ENCODE results near the gene RPA3. TPM values are rescaled to one million over a fixed set of nuclear protein-coding genes. Genes with fewer than 3 reads are reported as not detected.

The RPA3 gene
- total and polyA plus RNA-seq, 2 of the 13 experiments (the other 11 are each of a cell fraction or from before 2014, with no cell fraction given), result 38.3 to 154 TPM

DNA sequence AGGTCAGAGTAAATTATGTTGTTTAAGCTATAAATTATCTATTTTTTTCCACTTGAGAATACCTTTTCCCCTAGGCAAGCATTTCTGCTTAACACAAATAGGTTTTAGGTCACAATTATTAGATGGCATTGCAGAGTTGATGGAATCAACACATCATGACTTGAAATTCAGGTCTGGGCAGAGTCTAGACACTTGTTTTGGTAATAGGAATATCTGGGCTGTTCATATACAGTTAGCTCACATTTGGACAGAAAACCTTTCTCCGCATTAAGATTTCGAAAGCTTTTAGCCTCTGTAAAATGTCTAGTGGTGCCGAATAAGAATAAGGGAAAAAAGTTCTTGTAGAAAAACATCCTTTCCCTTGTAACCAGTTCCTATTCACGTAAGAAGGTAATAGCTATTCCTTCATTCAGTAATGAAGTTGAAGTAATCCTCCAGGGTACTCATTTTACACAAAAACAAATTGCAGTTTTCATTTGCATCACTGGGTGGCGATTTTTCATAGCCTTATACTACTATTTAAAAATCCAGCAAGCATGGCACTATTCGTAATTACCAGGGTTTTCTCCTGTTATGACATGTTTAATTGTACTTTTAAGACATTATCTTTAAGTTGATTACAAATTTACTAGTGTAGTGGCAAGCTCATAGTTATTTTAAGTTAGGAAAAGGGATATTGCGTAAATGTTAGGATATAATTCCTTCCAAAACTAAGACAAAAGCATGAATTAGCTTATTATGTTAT lies 37.0 kb downstream of the RPA3 start (continued):
- TF ChIP-seq PHF21A (CRISPR knock-in tag; IDR thresholded peaks at IDR 0.05) (no peak), ZC3H4 (CRISPR knock-in tag; IDR thresholded peaks at IDR 0.05; ENCODE audit: borderline replicate concordance) (no peak), ZNF101 (CRISPR knock-in tag; IDR thresholded peaks at IDR 0.05; ENCODE audit: borderline replicate concordance, low read depth) (no peak), ZNF556 (CRISPR knock-in tag; IDR thresholded peaks at IDR 0.05; ENCODE audit: borderline replicate concordance) (no peak), ZNF432 (CRISPR knock-in tag; IDR thresholded peaks at IDR 0.05; ENCODE audit: borderline replicate concordance) (no peak), MIXL1 (CRISPR knock-in tag; IDR thresholded peaks at IDR 0.05) (0 out of 2 replicates have a peak, but pooled peaks have one; percentile 13), ZNF878 (CRISPR knock-in tag; IDR thresholded peaks at IDR 0.05) (no peak), TBL1XR1 (IDR thresholded peaks at IDR 0.05; ENCODE audit: borderline replicate concordance, low read length, partially characterized antibody) (no peak), HOXA3 (CRISPR knock-in tag; IDR thresholded peaks at IDR 0.05) (no peak), DNMT1 (CRISPR knock-in tag; IDR thresholded peaks at IDR 0.05) (no peak), MAFF (IDR thresholded peaks at IDR 0.05; ENCODE audit: low read depth, low read length) (0 out of 2 replicates have a peak, but pooled peaks have one; percentile 10), TEAD2 (CRISPR knock-in tag; IDR thresholded peaks at IDR 0.05) (no peak), MBNL3 (CRISPR knock-in tag; conservative IDR thresholded peaks at IDR 0.05) (no peak), SNAPC5 (CRISPR knock-in tag; IDR thresholded peaks at IDR 0.05; ENCODE audit: borderline replicate concordance) (no peak), HES4 (CRISPR knock-in tag; IDR thresholded peaks at IDR 0.05; ENCODE audit: borderline replicate concordance) (no peak), ZFX (CRISPR knock-in tag; IDR thresholded peaks at IDR 0.05; ENCODE audit: low read depth) (no peak), STAT6 (CRISPR knock-in tag; IDR thresholded peaks at IDR 0.05; ENCODE audit: borderline replicate concordance) (no peak), ZBTB4 (CRISPR knock-in tag; IDR thresholded peaks at IDR 0.05; ENCODE audit: borderline replicate concordance) (no peak), ZNF484 (CRISPR knock-in tag; IDR thresholded peaks at IDR 0.05; ENCODE audit: borderline replicate concordance, low read depth) (no peak), ZNF557 (CRISPR knock-in tag; IDR thresholded peaks at IDR 0.05) (no peak), FOXO1 (CRISPR knock-in tag; IDR thresholded peaks at IDR 0.05) (no peak)
- TF ChIP-seq, protein P1, sequence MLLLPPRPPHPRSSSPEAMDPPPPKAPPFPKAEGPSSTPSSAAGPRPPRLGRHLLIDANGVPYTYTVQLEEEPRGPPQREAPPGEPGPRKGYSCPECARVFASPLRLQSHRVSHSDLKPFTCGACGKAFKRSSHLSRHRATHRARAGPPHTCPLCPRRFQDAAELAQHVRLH (CRISPR knock-in tag; IDR thresholded peaks at IDR 0.05; ENCODE audit: borderline replicate concordance, low read depth), result no peak
- TF ChIP-seq, protein P2, sequence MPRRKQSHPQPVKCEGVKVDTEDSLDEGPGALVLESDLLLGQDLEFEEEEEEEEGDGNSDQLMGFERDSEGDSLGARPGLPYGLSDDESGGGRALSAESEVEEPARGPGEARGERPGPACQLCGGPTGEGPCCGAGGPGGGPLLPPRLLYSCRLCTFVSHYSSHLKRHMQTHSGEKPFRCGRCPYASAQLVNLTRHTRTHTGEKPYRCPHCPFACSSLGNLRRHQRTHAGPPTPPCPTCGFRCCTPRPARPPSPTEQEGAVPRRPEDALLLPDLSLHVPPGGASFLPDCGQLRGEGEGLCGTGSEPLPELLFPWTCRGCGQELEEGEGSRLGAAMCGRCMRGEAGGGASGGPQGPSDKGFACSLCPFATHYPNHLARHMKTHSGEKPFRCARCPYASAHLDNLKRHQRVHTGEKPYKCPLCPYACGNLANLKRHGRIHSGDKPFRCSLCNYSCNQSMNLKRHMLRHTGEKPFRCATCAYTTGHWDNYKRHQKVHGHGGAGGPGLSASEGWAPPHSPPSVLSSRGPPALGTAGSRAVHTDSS (CRISPR knock-in tag; conservative IDR thresholded peaks at IDR 0.05), result no peak

All from HepG2 (cell line).